ENCODE measurements around the gene TNNC2. TPM values are rescaled to one million over a fixed set of nuclear protein-coding genes. Genes with fewer than 3 reads are reported as not detected.

TNNC2 gene
- total and polyA plus RNA-seq, 9 of the 15 experiments (the other 6 are each of a cell fraction or from before 2014, with no cell fraction given) = not detected

- TF ChIP-seq ELK3 (CRISPR knock-in tag; IDR thresholded peaks at IDR 0.05) (no peak), PHF8 (IDR thresholded peaks at IDR 0.05; ENCODE audit: borderline replicate concordance, low read length) (no peak), ZNF609 (CRISPR knock-in tag; IDR thresholded peaks at IDR 0.05; ENCODE audit: borderline replicate concordance) (no peak), TOE1 (IDR thresholded peaks at IDR 0.05; ENCODE audit: borderline replicate concordance) (no peak), TOE1 (CRISPR knock-in tag; IDR thresholded peaks at IDR 0.05; ENCODE audit: borderline replicate concordance, low read depth) (no peak), SMARCC2 (IDR thresholded peaks at IDR 0.05; ENCODE audit: low read depth) (no peak), TBL1XR1 (IDR thresholded peaks at IDR 0.05; ENCODE audit: low read length in 2 of 2) (no peak), DDX20 (tag; IDR thresholded peaks at IDR 0.05; ENCODE audit: low read depth) (no peak), PRMT5 (CRISPR knock-in tag; IDR thresholded peaks at IDR 0.05) (no peak), ATF6 (CRISPR knock-in tag; IDR thresholded peaks at IDR 0.05) (no peak), ZFP1 (CRISPR knock-in tag; IDR thresholded peaks at IDR 0.05) (no peak), TAL1 (IDR thresholded peaks at IDR 0.05) (peak; percentile 70), ARHGAP35 (IDR thresholded peaks at IDR 0.05; ENCODE audit: partially characterized antibody) (no peak), SETDB1 (IDR thresholded peaks at IDR 0.05; ENCODE audit: low read length) (no peak), NFIX (CRISPR knock-in tag; IDR thresholded peaks at IDR 0.05; ENCODE audit: low read depth) (no peak), NEUROD1 (IDR thresholded peaks at IDR 0.05; ENCODE audit: borderline replicate concordance, low read depth, low read length, partially characterized antibody) (no peak), ZNF197 (CRISPR knock-in tag; IDR thresholded peaks at IDR 0.05; ENCODE audit: low read depth) (no peak), ZNF584 (CRISPR knock-in tag; IDR thresholded peaks at IDR 0.05; ENCODE audit: low read depth) (no peak), ZKSCAN1 (IDR thresholded peaks at IDR 0.05; ENCODE audit: low read depth, low read length) (no peak), TRIM25 (IDR thresholded peaks at IDR 0.05; ENCODE audit: borderline replicate concordance) (no peak)
Measured at GRCh38 chr20:45850926-45851325, 23.8 kb upstream of the TNNC2 start (continued).

All from K562 (cell line).